Peyer's patch (tissue), 4 donors: ENCODE measurements around the gene TBXAS1.

Source experiments
- CTCF ChIP-seq, 6 experiments: fragments of 450-650 bp in 4 of 6; fragments of 200-600 bp in 2 of 6; sonication (generic) in 1 of 6; IDR thresholded peaks; one replicate each; pipeline ENCODE4 v1.5.1; 2017 to 2019; ENCODE audit warnings: antibody characterized with exemption in 6 of 6, mild to moderate bottlenecking in 3 of 6, moderate library complexity in 1 of 6
- POLR2A ChIP-seq, 2 donors: fragments of 450-650 bp; IDR thresholded peaks; one replicate each; pipeline ENCODE4 v1.5.1; 2017; ENCODE audit warnings: antibody characterized with exemption in 2 of 2, mild to moderate bottlenecking in 2 of 2, moderate library complexity in 2 of 2

- TF ChIP-seq CTCF (IDR thresholded peaks at IDR 0.05) (no peak), POLR2A (IDR thresholded peaks at IDR 0.05) (no peak)
These were observed 31.2 kb downstream of the TBXAS1 start for GRCh38 chr7:139860090-139860775.
